Thyroid gland (tissue), 4 donors: Measurements from ENCODE around the gene S100A6.

Experiments
- POLR2A ChIP-seq, 2 donors: fragments of 450-650 bp; IDR thresholded peaks; one replicate each; pipeline ENCODE4 v1.6.1; 2017; ENCODE audit warnings: antibody characterized with exemption in 2 of 2, mild to moderate bottlenecking in 2 of 2, moderate library complexity in 1 of 2
- TF ChIP-seq, protein P1 (sequence below), 6 experiments: fragments of 200-600 bp in 3 of 6; fragments of 450-650 bp in 3 of 6; sonication (generic) in 3 of 6; IDR thresholded peaks; one replicate each; pipeline ENCODE4 v1.5.1; 2016 to 2019; ENCODE audit warnings: antibody characterized with exemption in 6 of 6, mild to moderate bottlenecking in 2 of 6, inconsistent platforms in 1 of 6, moderate library complexity in 1 of 6

DNA sequence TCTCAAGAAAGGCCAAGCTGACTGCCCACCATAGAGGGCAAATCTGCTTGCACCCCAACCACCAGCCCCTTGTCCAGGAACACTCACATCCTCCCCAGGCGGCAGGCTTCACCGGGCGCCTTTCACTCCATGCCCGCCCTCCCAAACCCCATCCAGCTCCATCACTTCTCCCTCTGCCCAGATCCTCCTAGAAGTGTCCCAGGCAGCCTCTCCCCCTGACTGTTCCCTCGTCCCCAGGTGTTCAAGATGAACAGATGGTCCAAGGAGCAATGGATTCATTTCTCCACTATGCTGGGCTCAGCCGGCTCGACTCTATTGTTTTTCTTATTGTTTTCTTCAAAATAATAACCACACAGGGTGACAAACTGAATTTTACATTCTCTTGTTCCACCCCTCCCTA is 22.1 kb downstream of the S100A6 start:
- TF ChIP-seq, protein P1, sequence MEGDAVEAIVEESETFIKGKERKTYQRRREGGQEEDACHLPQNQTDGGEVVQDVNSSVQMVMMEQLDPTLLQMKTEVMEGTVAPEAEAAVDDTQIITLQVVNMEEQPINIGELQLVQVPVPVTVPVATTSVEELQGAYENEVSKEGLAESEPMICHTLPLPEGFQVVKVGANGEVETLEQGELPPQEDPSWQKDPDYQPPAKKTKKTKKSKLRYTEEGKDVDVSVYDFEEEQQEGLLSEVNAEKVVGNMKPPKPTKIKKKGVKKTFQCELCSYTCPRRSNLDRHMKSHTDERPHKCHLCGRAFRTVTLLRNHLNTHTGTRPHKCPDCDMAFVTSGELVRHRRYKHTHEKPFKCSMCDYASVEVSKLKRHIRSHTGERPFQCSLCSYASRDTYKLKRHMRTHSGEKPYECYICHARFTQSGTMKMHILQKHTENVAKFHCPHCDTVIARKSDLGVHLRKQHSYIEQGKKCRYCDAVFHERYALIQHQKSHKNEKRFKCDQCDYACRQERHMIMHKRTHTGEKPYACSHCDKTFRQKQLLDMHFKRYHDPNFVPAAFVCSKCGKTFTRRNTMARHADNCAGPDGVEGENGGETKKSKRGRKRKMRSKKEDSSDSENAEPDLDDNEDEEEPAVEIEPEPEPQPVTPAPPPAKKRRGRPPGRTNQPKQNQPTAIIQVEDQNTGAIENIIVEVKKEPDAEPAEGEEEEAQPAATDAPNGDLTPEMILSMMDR (IDR thresholded peaks at IDR 0.05): no peak
- TF ChIP-seq POLR2A (IDR thresholded peaks at IDR 0.05): no peak
